Activated CD8-positive, alpha-beta T cell treated with anti-CD3 and anti-CD28 coated beads for 36 hours (primary cell): ENCODE data around the gene SERGEF. TPM values are rescaled to one million over a fixed set of nuclear protein-coding genes. Genes with fewer than 3 reads are reported as not detected.

Experiments
- ATAC-seq: fragments of 200-7000 bp; cut with Tn5 transposase; one replicate; pipeline ENCODE4 v1.10.0; 2021; ENCODE audit warnings: mild to moderate bottlenecking, moderate library complexity
- CTCF ChIA-PET: fragments of 350-600 bp; sonication (Branson Sonifier 250); formaldehyde crosslinking; loops from one replicate; lab custom pipeline; 2021; ENCODE audit warnings: antibody characterized with exemption; lab: Charles Lee
- POLR2A ChIA-PET: fragments of 350-600 bp; sonication (Branson Sonifier 250); formaldehyde crosslinking; loops from one replicate; lab custom pipeline; 2021; ENCODE audit warnings: antibody characterized with exemption; lab: Charles Lee
- DNase-seq: peaks from one replicate; pipeline ENCODE4 v3.0.0-alpha.2; 2020
- H3K27ac Mint-ChIP-seq: one replicate; pipeline ENCODE4 v1.8.0; 2021; ENCODE audit warnings: mild to moderate bottlenecking, mixed read lengths
- H3K27me3 Mint-ChIP-seq: one replicate; pipeline ENCODE4 v1.8.0; 2021; ENCODE audit warnings: mixed read lengths
- H3K36me3 Mint-ChIP-seq: one replicate; pipeline ENCODE4 v1.8.0; 2021; ENCODE audit warnings: low read depth, mixed read lengths
- H3K4me1 Mint-ChIP-seq: one replicate; pipeline ENCODE4 v1.8.0; 2021; ENCODE audit warnings: low read depth, mixed read lengths
- H3K4me3 Mint-ChIP-seq: one replicate; pipeline ENCODE4 v1.8.0; 2021; ENCODE audit warnings: mild to moderate bottlenecking, moderate library complexity, mixed read lengths
- H3K9me3 Mint-ChIP-seq: one replicate; pipeline ENCODE4 v1.8.0; 2021; ENCODE audit warnings: mixed read lengths
- intact Hi-C: fragments of 100-400 bp; cut with micrococcal nuclease; formaldehyde crosslinking; loops from one replicate; pipeline ENCODE4 v1.10.0; 2022
- total RNA-seq, 2 experiments: library from RNA; stranded (reverse); gene quantifications; one replicate each; pipeline ENCODE4 v1.2.3, GENCODE V29; 2021
- TF ChIP-seq, protein P1 (sequence below): fragments of 200-600 bp; IDR thresholded peaks from one replicate; pipeline ENCODE4 v1.8.0; 2022; ENCODE audit warnings: antibody characterized with exemption, mild to moderate bottlenecking

SERGEF gene
- total RNA-seq, 2 experiments from 2014 or later, result 56.2 to 64.4 TPM

DNA sequence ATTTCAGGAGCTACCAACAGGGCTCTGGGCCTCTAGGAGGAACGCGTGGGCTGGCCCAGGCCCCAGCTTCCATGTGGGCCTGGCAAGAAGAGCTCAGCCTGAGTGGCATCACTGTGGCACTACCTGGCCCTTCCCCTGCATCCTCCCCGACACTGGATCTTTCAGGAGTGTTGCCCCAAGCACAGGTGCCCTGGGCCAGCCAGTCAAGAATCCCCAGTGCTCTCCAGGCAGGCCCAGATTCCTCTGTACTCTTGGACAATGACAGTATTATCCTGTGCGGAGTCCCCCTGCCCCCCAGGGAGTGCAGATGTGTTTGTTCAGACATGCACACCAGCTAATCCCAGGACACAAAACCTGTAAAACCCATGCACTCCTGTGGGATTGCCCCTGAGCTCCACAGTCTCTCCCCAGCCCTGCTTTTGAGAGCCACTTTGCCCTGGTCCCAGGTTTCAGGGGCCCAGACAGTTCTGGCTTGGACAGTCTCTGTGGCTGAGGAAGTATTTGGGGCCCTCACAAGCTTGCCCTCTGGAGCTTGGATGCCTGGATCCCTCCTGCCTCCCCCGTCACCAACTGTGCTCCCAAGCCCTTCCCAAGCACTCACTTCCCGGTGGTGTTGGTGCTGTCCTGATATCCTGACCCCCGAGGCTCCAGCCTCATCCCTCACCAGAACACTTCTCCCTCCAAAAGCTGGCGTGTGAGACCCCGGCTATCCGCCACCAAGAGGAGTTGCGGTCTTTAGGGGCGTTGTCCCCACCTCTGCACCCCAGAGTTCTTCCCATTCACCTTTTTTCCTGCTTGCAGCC, 238.4 kb downstream of the SERGEF start:
- Mint-ChIP-seq H3K27ac (no peak overlapping the region), H3K4me1 (no peaks in the 10 kb centered on the region), H3K27me3 (no peaks in the 10 kb centered on the region), H3K9me3 (no peaks in the 10 kb centered on the region), H3K36me3 (no peaks in the 10 kb centered on the region), H3K4me3 (no peak overlapping the region)
- DNase-seq (no peak), ATAC-seq (no peak)
- ChIA-PET POLR2A (no interaction called here), CTCF (no interaction called here)
- intact Hi-C loops, result no loop called here
- TF ChIP-seq, protein P1, sequence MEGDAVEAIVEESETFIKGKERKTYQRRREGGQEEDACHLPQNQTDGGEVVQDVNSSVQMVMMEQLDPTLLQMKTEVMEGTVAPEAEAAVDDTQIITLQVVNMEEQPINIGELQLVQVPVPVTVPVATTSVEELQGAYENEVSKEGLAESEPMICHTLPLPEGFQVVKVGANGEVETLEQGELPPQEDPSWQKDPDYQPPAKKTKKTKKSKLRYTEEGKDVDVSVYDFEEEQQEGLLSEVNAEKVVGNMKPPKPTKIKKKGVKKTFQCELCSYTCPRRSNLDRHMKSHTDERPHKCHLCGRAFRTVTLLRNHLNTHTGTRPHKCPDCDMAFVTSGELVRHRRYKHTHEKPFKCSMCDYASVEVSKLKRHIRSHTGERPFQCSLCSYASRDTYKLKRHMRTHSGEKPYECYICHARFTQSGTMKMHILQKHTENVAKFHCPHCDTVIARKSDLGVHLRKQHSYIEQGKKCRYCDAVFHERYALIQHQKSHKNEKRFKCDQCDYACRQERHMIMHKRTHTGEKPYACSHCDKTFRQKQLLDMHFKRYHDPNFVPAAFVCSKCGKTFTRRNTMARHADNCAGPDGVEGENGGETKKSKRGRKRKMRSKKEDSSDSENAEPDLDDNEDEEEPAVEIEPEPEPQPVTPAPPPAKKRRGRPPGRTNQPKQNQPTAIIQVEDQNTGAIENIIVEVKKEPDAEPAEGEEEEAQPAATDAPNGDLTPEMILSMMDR, result no peak

DNA sequence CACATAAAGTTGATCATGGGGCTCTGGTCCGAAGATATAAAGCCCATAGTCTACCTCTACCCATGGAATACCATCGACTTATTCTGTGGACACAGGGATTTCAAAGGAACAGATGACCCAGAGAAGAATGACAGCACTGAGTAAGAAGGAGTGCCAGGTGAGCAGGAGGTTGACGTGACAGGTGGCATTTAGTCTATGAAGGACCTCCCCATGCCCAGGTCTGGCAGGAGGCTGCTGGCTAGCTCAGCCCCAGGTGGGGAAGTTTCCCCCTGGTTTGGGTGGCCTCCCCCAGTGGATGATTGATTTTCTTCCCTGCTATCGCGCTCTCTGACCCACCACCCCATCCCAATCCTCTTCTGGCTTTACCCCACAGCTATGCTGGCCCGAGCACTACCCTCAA, 239.2 kb downstream of the SERGEF start:
- H3K4me3 Mint-ChIP-seq, result no peak overlapping the region
- DNase-seq, result no peak
- H3K27me3 Mint-ChIP-seq, result no peaks in the 10 kb centered on the region
- intact Hi-C loops, result no loop called here
- TF ChIP-seq, protein P1, result no peak
- H3K27ac Mint-ChIP-seq, result no peak overlapping the region
- CTCF ChIA-PET, result no interaction called here
- H3K4me1 Mint-ChIP-seq, result no peaks in the 10 kb centered on the region
- ATAC-seq, result no peak
- no peaks in the 10 kb centered on the region for H3K9me3 Mint-ChIP-seq
- no peaks in the 10 kb centered on the region for H3K36me3 Mint-ChIP-seq
- POLR2A ChIA-PET, result no interaction called here

DNA sequence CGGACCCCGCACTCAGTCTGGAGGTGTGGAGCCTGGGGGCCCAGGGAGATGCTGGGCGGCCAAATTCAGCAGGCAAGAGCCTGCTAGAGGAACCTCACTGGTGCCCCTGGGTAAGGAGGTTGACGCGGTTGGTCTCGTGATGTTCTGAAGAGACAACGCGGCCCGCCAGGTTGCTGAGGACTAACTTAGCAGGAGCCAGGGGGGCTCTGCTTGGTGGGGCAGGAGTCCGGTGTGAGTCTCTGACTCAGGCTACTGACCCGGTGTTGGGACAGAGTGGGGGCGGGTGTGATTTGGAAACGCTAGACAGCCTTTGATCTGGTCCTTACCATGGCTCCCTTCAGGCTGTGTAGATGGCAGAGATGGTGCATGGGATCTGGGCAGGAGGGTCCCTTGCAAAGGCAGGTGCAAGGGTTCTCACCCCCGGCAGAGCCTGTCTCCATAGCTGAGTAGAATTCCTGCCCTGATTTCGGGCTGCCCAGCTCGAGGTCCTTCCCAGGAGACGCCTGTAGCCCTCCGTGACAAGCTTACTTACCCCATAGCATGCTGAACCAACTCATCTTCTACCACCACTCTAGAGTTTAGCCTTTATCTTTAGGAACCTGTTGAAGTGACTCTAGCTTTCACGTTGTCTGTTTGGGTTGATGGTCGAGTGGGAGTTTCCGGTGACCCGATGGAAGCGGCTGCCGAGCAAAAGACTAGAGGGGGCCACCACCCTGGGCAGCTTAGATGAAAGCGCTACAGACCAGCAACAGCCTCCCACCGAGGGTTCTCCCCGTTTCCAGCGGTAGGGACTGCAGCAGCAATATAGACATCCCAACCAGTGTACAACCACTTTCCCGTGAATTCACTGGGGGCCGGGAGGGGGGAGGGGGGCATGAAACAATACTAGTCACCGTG, 239.9 kb downstream of the SERGEF start:
- CTCF ChIA-PET, result no interaction called here
- ATAC-seq (no peak), DNase-seq (no peak)
- no peaks in the 10 kb centered on the region for H3K9me3 Mint-ChIP-seq
- H3K27me3 Mint-ChIP-seq, result no peaks in the 10 kb centered on the region
- H3K4me1 Mint-ChIP-seq, result no peaks in the 10 kb centered on the region
- H3K27ac Mint-ChIP-seq, result no peak overlapping the region
- intact Hi-C loops, result no loop called here
- TF ChIP-seq, protein P1, result no peak
- POLR2A ChIA-PET, result no interaction called here
- H3K4me3 Mint-ChIP-seq, result no peak overlapping the region
- H3K36me3 Mint-ChIP-seq, result no peaks in the 10 kb centered on the region

DNA sequence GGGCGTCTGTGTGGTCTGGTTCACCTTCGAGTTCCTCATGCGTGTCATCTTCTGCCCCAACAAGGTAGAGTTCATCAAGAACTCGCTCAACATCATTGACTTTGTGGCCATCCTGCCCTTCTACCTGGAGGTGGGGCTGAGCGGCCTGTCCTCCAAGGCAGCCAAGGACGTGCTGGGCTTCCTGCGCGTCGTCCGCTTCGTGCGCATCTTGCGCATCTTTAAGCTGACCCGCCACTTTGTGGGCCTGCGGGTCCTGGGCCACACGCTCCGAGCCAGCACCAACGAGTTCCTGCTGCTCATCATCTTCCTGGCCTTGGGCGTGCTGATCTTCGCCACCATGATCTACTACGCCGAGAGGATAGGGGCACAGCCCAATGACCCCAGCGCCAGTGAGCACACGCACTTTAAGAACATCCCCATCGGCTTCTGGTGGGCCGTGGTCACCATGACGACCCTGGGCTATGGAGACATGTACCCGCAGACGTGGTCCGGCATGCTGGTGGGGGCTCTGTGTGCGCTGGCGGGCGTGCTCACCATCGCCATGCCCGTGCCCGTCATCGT, 240.9 kb downstream of the SERGEF start:
- no peak overlapping the region for H3K4me3 Mint-ChIP-seq
- no peaks in the 10 kb centered on the region for H3K36me3 Mint-ChIP-seq
- TF ChIP-seq, protein P1, result no peak
- H3K27me3 Mint-ChIP-seq, result no peaks in the 10 kb centered on the region
- no peaks in the 10 kb centered on the region for H3K4me1 Mint-ChIP-seq
- intact Hi-C loops, result no loop called here
- CTCF ChIA-PET, result no interaction called here
- H3K9me3 Mint-ChIP-seq, result no peaks in the 10 kb centered on the region
- POLR2A ChIA-PET, result no interaction called here
- no peak overlapping the region for H3K27ac Mint-ChIP-seq
- ATAC-seq, result no peak
- DNase-seq, result no peak

DNA sequence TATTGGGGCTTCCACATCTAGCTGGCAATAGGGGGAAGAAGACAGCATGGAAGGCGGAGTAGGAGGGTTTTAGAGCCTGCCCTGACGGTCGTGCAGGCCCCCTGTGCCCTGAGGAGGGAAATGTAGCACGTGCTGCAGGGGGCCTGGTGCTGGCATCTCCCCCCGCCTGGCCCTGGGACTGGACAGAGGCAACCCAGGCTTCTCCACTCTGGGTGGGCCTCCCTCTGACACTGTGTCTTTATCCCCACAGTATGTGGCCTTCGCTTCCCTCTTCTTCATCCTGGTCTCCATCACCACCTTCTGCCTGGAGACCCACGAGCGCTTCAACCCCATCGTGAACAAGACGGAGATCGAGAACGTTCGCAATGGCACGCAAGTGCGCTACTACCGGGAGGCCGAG, 241.4 kb downstream of the SERGEF start:
- Mint-ChIP-seq H3K27me3 (no peaks in the 10 kb centered on the region), H3K27ac (no peak overlapping the region), H3K9me3 (no peaks in the 10 kb centered on the region), H3K36me3 (no peaks in the 10 kb centered on the region), H3K4me3 (no peak overlapping the region), H3K4me1 (no peaks in the 10 kb centered on the region)
- ATAC-seq (no peak), DNase-seq (no peak)
- intact Hi-C loops, result no loop called here
- TF ChIP-seq, protein P1, result no peak
- CTCF ChIA-PET, result no interaction called here
- POLR2A ChIA-PET, result no interaction called here
